Epithelial cell of alveolus of lung (primary cell): Measurements from ENCODE around the gene RASD2. TPM values are rescaled to one million over a fixed set of nuclear protein-coding genes. Genes with fewer than 3 reads are reported as not detected.

Source experiments
- total RNA-seq: library from RNA; depleted of rRNA; stranded (reverse); fragments of >200 nt; gene quantifications from 2 replicates; pipeline ENCODE4 v1.2.1, GENCODE V29; 2015

The RASD2 gene
- under 0.01 TPM in 1 of 2 replicates, not detected in the other for total RNA-seq

GRCh38 chr22:35540595-35541253, at the start of gene RASD2:
Gene RASD2, plus strand, starts transcription at chr22:35540831. Its CDS starts 5,979 bp downstream, at chr22:35546810.

Other genes with a start within 250 kb of the RASD2 start
- 37.0 and 91.6 TPM in 2 replicates for gene TOM1, start 240.9 kb upstream of the RASD2 start, total RNA-seq
- 7.6 and 28.7 TPM in 2 replicates for gene HMOX1, start 159.7 kb upstream of the RASD2 start, total RNA-seq
- gene MCM5, start 140.7 kb upstream of the RASD2 start, total RNA-seq, result 29.9 and 67.6 TPM in 2 replicates
- not detected in 2 replicates for gene MB, start 76.5 kb downstream of the RASD2 start, total RNA-seq
- 9.3 and 11.6 TPM in 2 replicates for gene APOL6, start 107.6 kb downstream of the RASD2 start, total RNA-seq
- gene APOL5, start 177.0 kb downstream of the RASD2 start, total RNA-seq, result not detected in 2 replicates